ENCODE measurements around the gene OR2M3.

DNA sequence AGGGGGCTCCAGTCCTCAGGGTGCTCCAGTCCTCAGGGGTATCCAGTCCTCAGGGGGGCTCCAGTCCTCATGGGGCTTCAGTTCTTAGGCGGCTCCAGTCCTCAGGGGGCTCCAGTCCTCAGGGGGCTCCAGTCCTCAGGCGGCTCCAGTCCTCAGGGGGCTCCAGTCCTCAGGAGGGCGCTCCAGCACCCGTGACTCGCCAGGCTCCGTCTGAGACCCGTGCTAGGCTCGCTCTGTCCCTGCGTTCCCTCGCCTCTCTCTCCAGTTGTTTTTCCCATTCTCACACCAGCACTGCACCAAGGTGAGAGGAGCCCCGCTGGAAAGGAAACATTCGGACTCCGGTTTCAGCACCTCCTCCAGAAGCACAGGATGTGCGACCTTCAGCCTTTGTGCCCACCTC lies 31.9 kb upstream of the OR2M3 start:
- TF ChIP-seq POLR2AphosphoS5 (IDR thresholded peaks at IDR 0.05; ENCODE audit: low read depth, low read length) (no peak), CEBPB (IDR thresholded peaks at IDR 0.05; ENCODE audit: low read depth) (no peak), POLR2A (IDR thresholded peaks at IDR 0.05; ENCODE audit: borderline replicate concordance, extremely low read depth, insufficient read depth, insufficient read length) (no peak), JUND (IDR thresholded peaks at IDR 0.05) (no peak), FOSL1 (IDR thresholded peaks at IDR 0.05; ENCODE audit: low read depth) (no peak), ZNF274 (IDR thresholded peaks at IDR 0.05; ENCODE audit: low read depth, low read length) (no peak), TCF7L2 (IDR thresholded peaks at IDR 0.05; ENCODE audit: borderline replicate concordance, extremely low read depth, insufficient read depth, insufficient read length) (no peak), SIN3A (IDR thresholded peaks at IDR 0.05; ENCODE audit: low read depth) (no peak)
- TF ChIP-seq, protein P1, sequence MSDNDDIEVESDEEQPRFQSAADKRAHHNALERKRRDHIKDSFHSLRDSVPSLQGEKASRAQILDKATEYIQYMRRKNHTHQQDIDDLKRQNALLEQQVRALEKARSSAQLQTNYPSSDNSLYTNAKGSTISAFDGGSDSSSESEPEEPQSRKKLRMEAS (IDR thresholded peaks at IDR 0.05): no peak
- TF ChIP-seq, protein P2, sequence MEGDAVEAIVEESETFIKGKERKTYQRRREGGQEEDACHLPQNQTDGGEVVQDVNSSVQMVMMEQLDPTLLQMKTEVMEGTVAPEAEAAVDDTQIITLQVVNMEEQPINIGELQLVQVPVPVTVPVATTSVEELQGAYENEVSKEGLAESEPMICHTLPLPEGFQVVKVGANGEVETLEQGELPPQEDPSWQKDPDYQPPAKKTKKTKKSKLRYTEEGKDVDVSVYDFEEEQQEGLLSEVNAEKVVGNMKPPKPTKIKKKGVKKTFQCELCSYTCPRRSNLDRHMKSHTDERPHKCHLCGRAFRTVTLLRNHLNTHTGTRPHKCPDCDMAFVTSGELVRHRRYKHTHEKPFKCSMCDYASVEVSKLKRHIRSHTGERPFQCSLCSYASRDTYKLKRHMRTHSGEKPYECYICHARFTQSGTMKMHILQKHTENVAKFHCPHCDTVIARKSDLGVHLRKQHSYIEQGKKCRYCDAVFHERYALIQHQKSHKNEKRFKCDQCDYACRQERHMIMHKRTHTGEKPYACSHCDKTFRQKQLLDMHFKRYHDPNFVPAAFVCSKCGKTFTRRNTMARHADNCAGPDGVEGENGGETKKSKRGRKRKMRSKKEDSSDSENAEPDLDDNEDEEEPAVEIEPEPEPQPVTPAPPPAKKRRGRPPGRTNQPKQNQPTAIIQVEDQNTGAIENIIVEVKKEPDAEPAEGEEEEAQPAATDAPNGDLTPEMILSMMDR (IDR thresholded peaks at IDR 0.05 in 2 of 3, conservative IDR thresholded peaks at IDR 0.05 in 1 of 3; ENCODE audit: borderline replicate concordance in 1 of 3, insufficient read depth in 1 of 3, low read depth in 2 of 3, low read length in 2 of 3): no peak
- TF ChIP-seq, protein P3, sequence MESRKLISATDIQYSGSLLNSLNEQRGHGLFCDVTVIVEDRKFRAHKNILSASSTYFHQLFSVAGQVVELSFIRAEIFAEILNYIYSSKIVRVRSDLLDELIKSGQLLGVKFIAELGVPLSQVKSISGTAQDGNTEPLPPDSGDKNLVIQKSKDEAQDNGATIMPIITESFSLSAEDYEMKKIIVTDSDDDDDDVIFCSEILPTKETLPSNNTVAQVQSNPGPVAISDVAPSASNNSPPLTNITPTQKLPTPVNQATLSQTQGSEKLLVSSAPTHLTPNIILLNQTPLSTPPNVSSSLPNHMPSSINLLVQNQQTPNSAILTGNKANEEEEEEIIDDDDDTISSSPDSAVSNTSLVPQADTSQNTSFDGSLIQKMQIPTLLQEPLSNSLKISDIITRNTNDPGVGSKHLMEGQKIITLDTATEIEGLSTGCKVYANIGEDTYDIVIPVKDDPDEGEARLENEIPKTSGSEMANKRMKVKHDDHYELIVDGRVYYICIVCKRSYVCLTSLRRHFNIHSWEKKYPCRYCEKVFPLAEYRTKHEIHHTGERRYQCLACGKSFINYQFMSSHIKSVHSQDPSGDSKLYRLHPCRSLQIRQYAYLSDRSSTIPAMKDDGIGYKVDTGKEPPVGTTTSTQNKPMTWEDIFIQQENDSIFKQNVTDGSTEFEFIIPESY (IDR thresholded peaks at IDR 0.05; ENCODE audit: extremely low read depth, insufficient replicate concordance, low read length): no peak

Data from HCT116 (cell line).